HG03565 (cell line): ENCODE measurements around the gene PDE11A.

ENCODE experiments used
- ATAC-seq: cut with Tn5 transposase; IDR thresholded peaks from one replicate; pipeline ENCODE4 v1.9.1; 2021; ENCODE audit warnings: mild to moderate bottlenecking, moderate library complexity; ENCODE audit not compliant: unreplicated experiment

Gene PDE11A

GRCh38 chr2:177676636-177677035, 395.9 kb downstream of the PDE11A start:
- no peak for ATAC-seq

DNA sequence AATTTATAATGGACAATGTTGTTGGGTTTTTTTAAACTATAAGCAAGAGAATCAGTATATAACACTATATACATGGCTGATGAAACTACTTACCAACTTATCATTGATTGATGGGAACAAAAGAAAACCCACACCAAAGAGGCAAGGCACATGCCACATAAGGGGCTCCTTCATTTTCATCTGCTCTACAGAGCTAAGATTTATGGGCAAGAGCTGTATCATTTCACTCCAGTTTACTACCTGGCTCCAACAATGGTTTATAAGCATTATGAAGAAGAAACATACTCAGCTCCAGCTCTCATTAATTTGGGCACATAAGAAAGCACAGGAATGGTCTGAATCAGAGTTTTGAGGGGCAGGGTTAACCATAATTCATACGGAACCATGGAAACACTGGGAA, 396.8 kb downstream of the PDE11A start:
- ATAC-seq: no peak

- no peak for ATAC-seq
Measured at GRCh38 chr2:177675350-177675821, 397.2 kb downstream of the PDE11A start.

- ATAC-seq: no peak
Measured at GRCh38 chr2:177673602-177674595, 398.7 kb downstream of the PDE11A start.

- ATAC-seq: no peak
Measured at GRCh38 chr2:177671662-177672061, 400.9 kb downstream of the PDE11A start.

DNA sequence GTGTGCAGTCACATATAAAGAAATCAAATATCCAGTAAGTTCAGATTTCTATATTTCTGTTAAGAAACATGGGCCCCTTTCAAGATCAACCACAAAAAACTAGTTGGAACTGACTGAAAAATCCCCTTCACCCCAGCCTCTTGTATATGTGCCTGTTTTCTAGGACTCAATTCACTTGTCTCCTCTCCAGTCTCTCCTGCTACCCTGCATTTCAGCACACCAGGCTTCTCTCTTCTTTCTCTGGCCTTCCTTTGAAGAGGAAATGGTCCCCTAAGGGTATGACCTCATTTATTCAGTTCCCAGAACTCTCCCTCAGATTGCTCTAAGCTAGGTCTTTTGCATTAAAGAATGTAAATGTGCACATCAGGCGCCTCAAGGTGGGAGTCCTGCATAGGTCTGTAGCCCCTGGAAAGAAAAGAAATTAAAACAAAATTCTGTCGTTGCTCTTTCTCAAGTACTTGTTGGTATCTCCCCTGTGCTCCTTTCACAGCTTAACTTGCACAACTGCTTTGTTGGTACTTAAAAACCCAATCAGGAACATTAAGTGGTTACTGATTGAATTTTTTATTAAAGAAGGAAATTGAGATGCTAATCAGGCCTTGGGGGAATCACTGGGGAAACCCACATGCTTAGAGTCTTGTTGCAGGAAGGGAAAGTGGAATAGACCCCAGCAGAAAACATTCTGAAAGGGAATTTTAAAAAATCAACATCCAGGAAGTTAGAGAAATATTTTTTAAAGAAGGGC, 401.6 kb downstream of the PDE11A start:
- ATAC-seq: peak; percentile 39

- no peak for ATAC-seq
Measured at GRCh38 chr2:177669625-177670330, 402.8 kb downstream of the PDE11A start.

- no peak for ATAC-seq
Measured at GRCh38 chr2:177669201-177669600, 403.4 kb downstream of the PDE11A start.

- ATAC-seq: no peak
Measured at GRCh38 chr2:177668617-177669016, 404.0 kb downstream of the PDE11A start.

GRCh38 chr2:177667626-177668025, 405.0 kb downstream of the PDE11A start:
- ATAC-seq: no peak

GRCh38 chr2:177666408-177666807, 406.2 kb downstream of the PDE11A start:
- no peak for ATAC-seq

GRCh38 chr2:177665948-177666347, 406.6 kb downstream of the PDE11A start:
- no peak for ATAC-seq

GRCh38 chr2:177665328-177665727, 407.2 kb downstream of the PDE11A start:
- no peak for ATAC-seq

GRCh38 chr2:177662895-177663294, 409.7 kb downstream of the PDE11A start:
- no peak for ATAC-seq

GRCh38 chr2:177660742-177661141, 411.8 kb downstream of the PDE11A start:
- ATAC-seq: no peak

DNA sequence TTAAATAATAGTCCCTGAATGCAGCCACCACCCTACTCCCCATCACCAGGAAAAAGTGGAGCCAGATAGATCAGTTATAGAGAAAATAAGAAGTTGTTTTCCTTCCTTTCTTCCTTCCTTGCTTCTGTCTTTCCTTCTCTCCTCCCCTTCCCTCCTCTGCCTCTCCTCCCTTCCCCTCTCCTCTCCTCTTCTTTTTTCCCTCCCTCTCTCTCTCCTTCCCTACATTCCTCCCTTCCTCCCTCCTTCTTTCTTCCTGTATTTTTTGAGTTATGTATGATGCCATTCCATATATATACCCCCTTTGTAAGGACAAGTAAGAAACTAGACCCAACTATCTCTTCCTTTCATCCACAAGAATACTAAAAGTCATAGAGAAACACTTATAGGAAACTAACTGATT, 414.3 kb downstream of the PDE11A start:
- ATAC-seq: no peak

- no peak for ATAC-seq
Measured at GRCh38 chr2:177651833-177652232, 420.7 kb downstream of the PDE11A start.

DNA sequence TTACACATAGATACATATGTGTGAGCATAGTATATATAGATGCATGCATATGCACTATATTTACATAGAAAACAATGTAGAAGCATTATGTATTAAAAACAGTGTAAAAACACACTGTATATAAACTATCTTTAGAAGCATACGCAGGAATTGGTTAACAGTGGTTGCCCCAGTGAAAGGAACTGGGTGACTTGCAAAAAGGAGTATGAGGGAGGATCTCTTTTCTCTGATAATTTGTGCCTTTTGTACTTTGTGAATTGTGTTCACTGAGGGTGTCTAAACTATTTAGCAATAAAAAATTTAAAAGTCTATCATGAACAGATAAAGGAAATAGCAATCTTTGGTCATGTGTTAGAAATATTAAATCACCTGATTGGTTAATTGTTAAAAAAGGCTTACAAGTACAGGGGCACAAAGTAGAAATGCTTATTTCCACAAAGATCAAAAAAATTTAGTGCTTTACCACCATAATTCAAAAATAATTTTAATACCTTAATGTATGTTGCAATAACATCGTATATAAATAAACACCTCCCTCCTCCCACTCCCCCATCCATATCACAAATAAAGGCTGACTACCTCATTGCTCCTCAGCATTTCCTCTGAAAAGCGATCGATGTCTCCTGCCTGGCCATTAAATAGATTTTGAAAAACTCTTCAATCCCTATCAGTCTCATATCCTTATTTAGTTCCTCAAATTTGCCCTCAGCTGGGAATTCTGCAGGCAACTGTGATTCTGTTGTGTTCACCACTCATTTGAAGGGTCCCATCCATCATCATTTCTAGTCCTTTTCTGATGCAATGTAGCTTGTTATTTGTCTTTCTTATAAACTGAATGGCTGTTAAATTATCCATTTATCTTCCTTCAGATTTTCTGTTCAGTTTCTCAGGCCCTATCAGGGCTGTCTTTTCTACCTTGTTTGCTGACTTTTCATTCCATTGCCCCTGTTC, 422.7 kb downstream of the PDE11A start:
- ATAC-seq: no peak

DNA sequence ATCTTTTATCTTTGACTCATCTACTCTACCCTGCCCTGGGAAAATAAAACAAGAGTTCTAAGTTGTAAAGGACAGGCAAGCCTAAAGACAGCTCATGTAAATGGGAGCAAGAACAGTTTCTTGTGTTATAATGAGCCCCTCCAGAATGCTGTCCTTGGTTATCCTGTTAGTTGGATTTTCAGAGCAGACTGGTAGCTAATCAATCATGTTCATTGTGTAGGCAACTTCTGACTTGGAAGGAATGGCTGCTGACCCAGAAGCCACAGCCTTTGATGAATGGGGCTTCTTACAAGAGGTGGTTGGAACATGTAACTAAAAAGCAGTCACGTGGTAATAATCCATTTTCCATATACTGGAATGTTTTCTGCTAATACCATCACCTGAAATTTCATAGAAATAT, 425.8 kb downstream of the PDE11A start:
- ATAC-seq: no peak

- no peak for ATAC-seq
Measured at GRCh38 chr2:177646241-177646640, 426.3 kb downstream of the PDE11A start.
